Endometrial microvascular endothelial cells (primary cell): ENCODE data around the gene GLE1. TPM values are rescaled to one million over a fixed set of nuclear protein-coding genes. Genes with fewer than 3 reads are reported as not detected.

Experiments
- in situ Hi-C: cut with HindIII; loops from 2 replicates; pipeline ENCODE4 v1.10.0; 2017; ENCODE audit warnings: low sequenced_read_pairs, low pct_unique_long_range_greater_than_20kb; ENCODE audit errors: inconsistent ontology term
- total RNA-seq: library from RNA; depleted of rRNA; stranded (reverse); fragments of >200 nt; gene quantifications from one replicate; pipeline ENCODE4 v1.2.3, GENCODE V29; 2015; ENCODE audit errors: inconsistent ontology term

The GLE1 gene
- total RNA-seq, 1 donor from 2014 or later, result 25.0 TPM

GRCh38 chr9:128550226-128550625 is 45.7 kb downstream of the GLE1 start:
- in situ Hi-C loops, result no loop called here

DNA sequence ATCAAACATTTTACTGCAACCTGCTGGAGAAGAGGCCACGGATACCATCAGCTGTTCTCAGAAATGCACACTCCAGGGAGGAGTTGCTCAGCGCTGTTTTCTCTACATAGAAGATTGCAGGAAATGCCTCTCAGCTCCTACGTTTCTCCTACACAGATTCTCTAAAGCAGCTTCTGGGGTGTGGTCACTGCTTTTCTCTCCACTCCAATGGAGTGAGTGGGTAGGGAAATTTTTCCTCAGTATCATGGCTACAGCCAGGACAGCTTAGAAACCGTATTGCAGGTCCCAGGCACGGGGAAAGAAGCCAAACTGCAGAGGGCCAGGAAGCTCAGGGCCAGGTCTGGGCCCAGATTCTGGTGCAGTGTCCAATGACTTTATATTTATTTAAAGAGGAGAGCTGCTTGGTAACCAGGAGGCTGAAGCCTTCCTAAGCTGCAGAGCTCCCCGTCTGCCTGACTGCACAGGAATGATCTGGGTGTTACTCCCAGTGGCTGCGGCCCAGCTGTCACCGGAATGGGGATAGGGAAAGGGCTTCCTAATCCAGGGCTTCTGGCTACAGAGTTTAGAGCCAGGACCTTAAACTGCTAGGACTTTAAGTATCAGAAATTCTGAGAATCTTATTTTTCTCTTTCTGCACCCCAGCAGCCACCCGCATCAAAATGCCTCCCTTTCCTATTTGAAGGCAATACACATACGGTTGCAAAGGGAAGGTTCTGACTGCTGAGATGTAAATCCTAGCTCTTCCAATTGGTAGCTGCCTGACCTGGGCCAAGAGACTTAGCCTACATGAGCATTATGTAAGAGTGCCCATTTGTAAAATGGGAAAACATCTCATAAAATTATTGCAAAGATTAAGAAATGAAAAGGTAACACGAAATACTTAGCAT is 46.5 kb downstream of the GLE1 start:
- in situ Hi-C loops, result no loop called here

- in situ Hi-C loops, result no loop called here
These were observed 47.2 kb downstream of the GLE1 start for GRCh38 chr9:128551657-128552152.

DNA sequence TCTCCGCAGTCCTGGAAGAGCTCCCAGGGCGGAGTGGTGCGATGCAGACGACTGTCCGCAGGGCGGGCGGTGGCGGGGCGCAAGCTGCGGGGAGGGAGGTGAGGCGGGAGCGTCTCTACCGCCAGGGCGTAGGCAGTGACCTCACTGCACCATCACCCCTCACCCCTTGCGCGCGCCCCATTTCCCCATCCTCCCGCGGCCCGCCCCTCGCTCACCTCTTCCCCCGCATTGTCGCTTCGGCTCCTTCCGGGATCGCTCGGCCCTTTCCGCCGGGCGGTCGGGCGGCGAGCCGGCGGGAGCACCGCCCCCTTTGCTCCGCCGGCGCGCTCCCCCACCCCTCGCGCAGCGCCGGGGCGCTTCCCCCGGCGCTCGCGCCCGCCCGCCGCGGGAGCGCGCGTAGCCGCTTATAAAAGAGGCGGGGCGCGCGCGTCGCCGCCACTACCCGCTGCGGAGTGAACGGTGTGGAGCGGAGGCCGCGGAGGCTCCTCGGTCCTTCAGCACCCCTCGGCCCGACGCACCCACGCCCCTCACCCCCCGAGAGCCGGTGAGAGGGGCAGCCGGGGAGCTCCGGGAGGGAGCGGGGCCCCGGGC is 47.7 kb downstream of the GLE1 start, which contains the start of gene SPTAN1:
Gene SPTAN1, plus strand, starts transcription at position 435 of the 591 bp plus-strand sequence. CDS start 14,154 bp downstream, outside the sequence.
- in situ Hi-C loops, result no loop called here

GRCh38 chr9:128552744-128553440 is 48.4 kb downstream of the GLE1 start:
- in situ Hi-C loops, result no loop called here

DNA sequence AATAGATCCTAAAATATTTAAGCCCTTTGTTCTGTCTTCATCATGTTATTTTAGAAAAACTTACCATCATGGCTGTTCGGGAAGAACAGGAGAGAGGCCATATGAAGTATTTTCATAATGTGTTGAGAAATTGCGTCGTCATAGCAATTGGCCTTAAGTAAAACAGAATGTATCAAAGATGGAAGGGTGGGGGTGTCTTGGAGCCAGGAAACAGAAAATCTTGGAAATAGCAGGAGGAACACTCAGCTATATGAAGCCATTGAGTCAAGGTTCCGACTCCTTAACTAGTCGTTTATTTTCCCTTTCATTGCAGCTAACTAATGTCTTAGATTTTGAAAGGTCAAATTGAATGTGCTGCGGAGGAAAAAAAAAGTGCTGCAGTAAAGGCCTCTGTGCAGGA is 49.2 kb downstream of the GLE1 start:
- in situ Hi-C loops, result no loop called here

GRCh38 chr9:128554155-128554862 is 49.8 kb downstream of the GLE1 start:
- in situ Hi-C loops, result no loop called here

DNA sequence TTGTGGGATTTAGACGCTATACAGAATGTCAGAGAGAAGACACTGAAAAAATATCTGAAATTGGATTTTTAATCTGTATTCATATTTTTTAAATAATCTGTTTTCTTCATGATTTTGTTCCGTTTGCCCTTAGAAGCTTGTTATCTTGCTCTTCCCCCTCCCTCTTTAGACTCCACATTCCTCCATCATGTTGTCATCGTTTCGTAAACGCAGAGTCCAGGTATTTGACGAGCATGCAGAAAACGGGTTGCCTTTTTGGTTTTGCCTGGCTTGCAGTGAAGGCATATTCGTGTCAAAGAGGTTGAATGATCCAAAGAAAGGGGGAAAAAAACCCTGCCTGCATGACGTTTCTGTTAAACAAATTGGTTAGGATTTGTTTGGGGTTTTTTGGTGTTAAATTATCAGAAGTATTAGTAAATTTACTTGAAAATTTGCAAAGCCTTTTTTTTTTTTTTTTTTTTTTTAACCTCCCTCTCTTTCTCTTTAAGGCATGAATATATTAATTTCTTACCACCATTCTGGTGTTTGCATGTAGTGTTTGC is 50.7 kb downstream of the GLE1 start:
- in situ Hi-C loops, result no loop called here

DNA sequence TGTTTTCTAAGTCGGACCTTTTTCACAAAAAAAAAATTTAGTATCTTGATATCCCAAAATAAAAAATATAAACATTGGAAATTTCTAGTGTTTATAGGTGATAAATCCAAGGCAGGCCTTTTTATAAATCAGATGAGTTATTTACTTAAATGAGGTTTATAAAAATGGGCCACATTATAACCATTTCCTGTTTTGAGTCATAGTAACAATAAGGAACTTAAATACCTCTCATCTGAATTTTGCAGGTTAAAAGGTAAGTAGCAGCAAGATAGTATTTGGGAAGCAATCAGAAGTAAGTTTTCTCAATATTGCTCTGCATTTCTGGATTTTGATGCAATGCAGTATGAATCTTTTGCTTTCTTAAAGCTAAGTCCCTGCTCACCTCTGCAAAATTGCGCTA is 51.8 kb downstream of the GLE1 start:
- in situ Hi-C loops, result no loop called here

DNA sequence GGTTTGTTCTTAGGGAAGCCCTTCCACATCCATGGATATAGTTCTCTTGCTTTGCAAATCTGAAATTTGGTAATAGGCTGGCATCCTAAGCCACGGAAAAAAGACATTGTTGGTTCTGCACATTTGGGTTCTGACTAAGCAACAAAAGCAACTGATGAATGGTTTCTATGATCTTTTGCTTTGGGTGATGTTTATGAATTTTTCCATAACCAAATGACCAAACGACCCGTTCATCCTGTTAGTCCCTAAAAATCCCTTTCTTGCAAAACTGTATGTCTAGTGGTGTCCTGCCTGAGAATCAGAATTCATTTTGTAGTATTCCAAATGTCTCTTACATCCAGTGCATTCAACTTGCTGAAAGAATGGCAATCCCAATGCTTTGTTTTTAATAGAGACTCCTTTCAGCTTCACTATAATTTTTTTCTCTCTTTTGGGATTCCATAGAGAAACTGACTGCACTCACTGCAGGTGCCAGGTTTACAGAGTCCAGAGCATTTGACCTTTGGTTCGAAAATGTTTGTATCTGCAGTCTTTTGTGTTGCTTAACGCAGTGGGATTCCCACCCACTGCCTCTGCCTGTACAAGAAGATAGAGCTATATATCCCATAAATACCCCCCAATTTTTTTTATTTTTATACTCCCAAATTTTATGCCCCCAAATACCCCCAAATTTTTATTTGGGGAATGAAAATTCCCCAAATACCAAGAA is 52.6 kb downstream of the GLE1 start:
- in situ Hi-C loops, result no loop called here

GRCh38 chr9:128558431-128559310 is 54.2 kb downstream of the GLE1 start:
- in situ Hi-C loops, result no loop called here

- in situ Hi-C loops, result loop anchor here (10.0 kb wide), 1 partner anchor 59 kb away; no protein-coding TSS in a partner anchor
These were observed 61.1 kb downstream of the GLE1 start for GRCh38 chr9:128565578-128565977.

DNA sequence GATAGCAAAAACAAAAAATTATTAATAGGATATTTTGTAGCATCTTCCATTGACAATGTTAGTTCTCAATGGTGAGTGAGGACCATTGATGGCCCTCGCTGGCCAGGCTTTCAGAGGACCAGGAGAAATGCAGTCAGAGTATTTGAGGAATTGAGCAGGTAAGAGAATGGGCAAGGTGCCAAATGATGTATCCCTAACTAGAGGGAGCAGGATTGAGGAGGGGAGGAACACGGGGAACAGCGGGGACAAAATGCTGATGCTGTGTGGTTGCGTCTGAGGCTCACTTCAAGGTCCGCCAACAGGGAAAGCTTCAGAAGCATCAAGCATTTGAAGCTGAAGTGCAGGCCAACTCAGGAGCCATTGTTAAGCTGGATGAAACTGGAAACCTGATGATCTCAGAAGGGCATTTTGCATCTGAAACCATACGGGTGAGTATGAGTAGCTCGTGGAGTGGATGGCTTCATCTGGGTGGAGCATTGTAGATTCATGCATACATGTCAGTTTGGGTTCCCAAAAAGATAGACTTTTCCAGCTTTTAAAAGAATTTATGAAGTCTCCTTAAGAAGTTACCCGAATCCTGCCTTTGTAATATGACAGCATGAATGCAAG is 64.1 kb downstream of the GLE1 start:
- in situ Hi-C loops, result loop anchor here (10.0 kb wide), 1 partner anchor 56 kb away; no protein-coding TSS in a partner anchor

GRCh38 chr9:128575469-128575868 is 71.0 kb downstream of the GLE1 start:
- in situ Hi-C loops, result no loop called here

DNA sequence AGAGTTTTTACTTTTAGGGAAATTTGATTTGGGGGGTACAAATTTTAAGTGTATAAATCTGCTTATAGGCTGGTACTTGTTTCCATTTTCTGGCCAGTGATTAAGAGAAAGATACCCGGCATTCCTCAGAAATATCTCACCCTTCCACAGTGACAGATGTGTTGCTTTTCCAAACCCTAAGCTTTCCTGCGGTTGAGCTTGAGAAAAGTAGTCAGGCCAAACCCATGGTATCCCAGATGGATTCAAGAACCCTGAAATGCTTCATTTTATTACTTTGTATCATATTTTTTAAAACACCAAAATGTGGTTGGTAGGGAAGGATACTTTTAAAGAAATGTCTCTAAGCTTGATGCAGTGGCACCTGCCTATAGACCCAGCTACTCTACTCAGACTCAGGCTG is 71.4 kb downstream of the GLE1 start:
- in situ Hi-C loops, result no loop called here

DNA sequence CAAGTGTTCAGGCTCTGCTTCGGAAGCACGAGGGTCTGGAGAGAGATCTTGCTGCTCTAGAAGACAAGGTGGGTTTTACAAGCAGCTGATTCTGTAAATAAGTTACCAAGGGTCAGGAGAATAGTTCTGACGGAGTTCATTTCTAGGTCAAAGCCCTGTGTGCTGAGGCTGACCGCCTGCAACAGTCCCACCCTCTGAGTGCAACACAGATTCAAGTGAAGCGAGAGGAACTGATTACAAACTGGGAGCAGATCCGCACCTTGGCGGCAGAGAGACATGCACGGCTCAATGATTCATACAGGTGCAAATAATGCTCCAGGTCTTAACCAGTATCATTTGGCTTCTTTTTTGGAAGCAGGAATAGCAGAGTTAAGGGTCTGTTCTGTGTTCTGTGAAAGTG is 72.7 kb downstream of the GLE1 start:
- in situ Hi-C loops, result no loop called here

DNA sequence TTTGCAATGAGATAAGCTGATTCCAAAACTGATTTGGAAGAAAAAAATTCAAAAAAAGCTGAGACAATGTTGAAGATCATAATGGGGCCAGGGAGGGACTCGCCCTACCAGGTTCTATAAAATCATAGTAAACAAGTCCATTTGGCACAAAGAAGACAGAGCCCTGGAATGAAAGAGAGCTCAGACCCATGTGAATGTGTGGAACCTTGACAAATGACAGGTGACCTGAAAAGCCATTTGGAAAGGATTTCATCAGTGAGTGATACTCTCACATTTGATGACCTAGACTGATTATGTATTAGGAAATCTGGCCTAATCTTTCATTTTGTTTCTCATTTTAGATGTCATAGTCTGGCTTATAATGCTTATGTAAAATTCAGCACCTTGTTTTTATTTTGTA is 74.7 kb downstream of the GLE1 start:
- in situ Hi-C loops, result no loop called here
